H9 (cell line): ENCODE results near the gene JARID2. TPM values are rescaled to one million over a fixed set of nuclear protein-coding genes. Genes with fewer than 3 reads are reported as not detected.

Source experiments
- DNase-seq: peaks from one replicate; pipeline ENCODE4 v3.0.0-alpha.2; 2017
- H2AFZ ChIP-seq: one replicate; pipeline ENCODE4 v1.6.1; 2013; ENCODE audit warnings: mild to moderate bottlenecking, low read length, control low read depth, moderate library complexity
- H2AK5ac ChIP-seq: 2 replicates; pipeline ENCODE4 v1.6.1; 2013; ENCODE audit warnings: low read length, control low read depth, mixed read lengths; ENCODE audit not compliant: insufficient read length
- H2BK120ac ChIP-seq: one replicate; pipeline ENCODE4 v1.6.1; 2013; ENCODE audit warnings: low read depth, mild to moderate bottlenecking, low read length, control low read depth, inconsistent platforms; ENCODE audit not compliant: poor library complexity, severe bottlenecking
- H2BK12ac ChIP-seq: 2 replicates; pipeline ENCODE4 v1.6.1; 2013; ENCODE audit warnings: low read length, control low read depth, mixed read lengths, low read depth; ENCODE audit not compliant: insufficient read length
- H2BK15ac ChIP-seq: 2 replicates; pipeline ENCODE4 v1.6.1; 2013; ENCODE audit warnings: low read depth, low read length, control low read depth
- H2BK20ac ChIP-seq: one replicate; pipeline ENCODE4 v1.6.1; 2013; ENCODE audit warnings: low read depth, mild to moderate bottlenecking, low read length, control low read depth, inconsistent platforms; ENCODE audit not compliant: poor library complexity, severe bottlenecking
- H2BK5ac ChIP-seq: 2 replicates; pipeline ENCODE4 v1.6.1; 2013; ENCODE audit warnings: low read length, control low read depth, mixed read lengths; ENCODE audit not compliant: insufficient read length
- H3K14ac ChIP-seq: 2 replicates; pipeline ENCODE4 v1.6.1; 2013; ENCODE audit warnings: low read length, control low read depth; ENCODE audit not compliant: insufficient read depth
- H3K18ac ChIP-seq: 2 replicates; pipeline ENCODE4 v1.6.1; 2013; ENCODE audit warnings: low read depth, mild to moderate bottlenecking, mixed read lengths, low read length, control low read depth; ENCODE audit not compliant: insufficient read length
- H3K23ac ChIP-seq: 2 replicates; pipeline ENCODE4 v1.6.1; 2013; ENCODE audit warnings: low read length, control low read depth, mixed read lengths, low read depth; ENCODE audit not compliant: insufficient read length
- H3K23me2 ChIP-seq: 2 replicates; pipeline ENCODE4 v1.6.1; 2013; ENCODE audit warnings: low read depth, mild to moderate bottlenecking, mixed read lengths, low read length, control low read depth; ENCODE audit not compliant: insufficient read length, poor library complexity, severe bottlenecking
- H3K27ac ChIP-seq: 2 replicates; pipeline ENCODE4 v1.5.1; 2013; ENCODE audit warnings: low read length, control low read depth, mixed read lengths, low read depth; ENCODE audit not compliant: insufficient read length
- H3K27me3 ChIP-seq: 2 replicates; pipeline ENCODE4 v1.6.1; 2013; ENCODE audit warnings: low read length, control low read depth, inconsistent platforms; ENCODE audit not compliant: insufficient read depth
- H3K4ac ChIP-seq: 2 replicates; pipeline ENCODE4 v1.6.1; 2013; ENCODE audit warnings: low read depth, mild to moderate bottlenecking, control low read depth, inconsistent platforms, low read length, moderate library complexity
- H3K4me1 ChIP-seq: 2 replicates; pipeline ENCODE4 v1.6.1; 2013; ENCODE audit warnings: low read length, control low read depth, inconsistent platforms; ENCODE audit not compliant: insufficient read depth
- H3K4me2 ChIP-seq: 2 replicates; pipeline ENCODE4 v1.6.1; 2013; ENCODE audit warnings: low read length, control low read depth, mixed read lengths; ENCODE audit not compliant: insufficient read length, insufficient read depth
- H3K56ac ChIP-seq: 2 replicates; pipeline ENCODE4 v1.6.1; 2013; ENCODE audit warnings: low read depth, mild to moderate bottlenecking, mixed read lengths, low read length, control low read depth; ENCODE audit not compliant: insufficient read length
- H3K79me1 ChIP-seq: 2 replicates; pipeline ENCODE4 v1.6.1; 2013; ENCODE audit warnings: low read depth, mild to moderate bottlenecking, moderate library complexity, low read length, control low read depth, inconsistent platforms; ENCODE audit not compliant: insufficient read depth, poor library complexity, severe bottlenecking
- H3K79me2 ChIP-seq: 2 replicates; pipeline ENCODE4 v1.6.1; 2013; ENCODE audit warnings: low read length, control low read depth, inconsistent platforms; ENCODE audit not compliant: insufficient read depth
- H3K9ac ChIP-seq: 2 replicates; pipeline ENCODE4 v1.6.1; 2013; ENCODE audit warnings: low read length, control low read depth, mixed read lengths; ENCODE audit not compliant: insufficient read length; ENCODE audit errors: extremely low read depth
- H3K9me3 ChIP-seq: one replicate; pipeline ENCODE4 v1.6.1; 2013; ENCODE audit warnings: low read depth, low read length, inconsistent platforms; ENCODE audit not compliant: control insufficient read depth
- H3T11ph ChIP-seq: one replicate; pipeline ENCODE4 v1.6.1; 2013; ENCODE audit warnings: mild to moderate bottlenecking, low read length, control low read depth, inconsistent platforms
- H4K20me1 ChIP-seq: one replicate; pipeline ENCODE4 v1.6.1; 2013; ENCODE audit not compliant: control insufficient read depth, insufficient read length, insufficient read depth
- H4K5ac ChIP-seq: 2 replicates; pipeline ENCODE4 v1.6.1; 2013; ENCODE audit warnings: low read depth, mild to moderate bottlenecking, mixed read lengths, low read length, control low read depth; ENCODE audit not compliant: insufficient read length
- H4K8ac ChIP-seq: replicated peaks from 2 replicates; pipeline ENCODE4 v1.6.1; 2013; ENCODE audit warnings: low read length, control low read depth, mixed read lengths, low read depth; ENCODE audit not compliant: insufficient read length
- H4K91ac ChIP-seq: 2 replicates; pipeline ENCODE4 v1.6.1; 2013; ENCODE audit warnings: low read depth, mild to moderate bottlenecking, moderate library complexity, mixed read lengths, low read length, control low read depth; ENCODE audit not compliant: insufficient read length
- H3K27ac Mint-ChIP-seq, 3 experiments: 2 replicates in 2 of 3; 3 replicates in 1 of 3; pipeline ENCODE4 v1.8.0; 2020 to 2021; ENCODE audit warnings: mixed read lengths in 3 of 3, mild to moderate bottlenecking in 1 of 3, moderate library complexity in 1 of 3
- H3K27me3 Mint-ChIP-seq: 2 replicates; pipeline ENCODE4 v1.8.0; 2021; ENCODE audit warnings: low read depth, mild to moderate bottlenecking, moderate library complexity, mixed read lengths
- H3K36me3 Mint-ChIP-seq, 3 experiments: 2 replicates in 2 of 3; 3 replicates in 1 of 3; pipeline ENCODE4 v1.8.0; 2020 to 2021; ENCODE audit warnings: low read depth in 3 of 3, mixed read lengths in 3 of 3; ENCODE audit not compliant: insufficient read depth in 1 of 3
- H3K4me1 Mint-ChIP-seq, 2 experiments: 2 replicates each; pipeline ENCODE4 v1.8.0; 2020; ENCODE audit warnings: mixed read lengths in 2 of 2
- H3K4me3 Mint-ChIP-seq, 2 experiments: 2 replicates in 1 of 2; 3 replicates in 1 of 2; pipeline ENCODE4 v1.8.0; 2020 to 2021; ENCODE audit warnings: mild to moderate bottlenecking in 2 of 2, mixed read lengths in 2 of 2, moderate library complexity in 1 of 2
- H3K9me3 Mint-ChIP-seq, 2 experiments: 2 replicates in 1 of 2; 3 replicates in 1 of 2; pipeline ENCODE4 v1.8.0; 2020; ENCODE audit warnings: mild to moderate bottlenecking in 2 of 2, mixed read lengths in 2 of 2, moderate library complexity in 1 of 2
- WGBS: extraction: QIAGEN DNeasy Blood & Tissue Kit; methylation state at CpG from one replicate; pipeline ENCODE4 v1.1.7; 2013; ENCODE audit warnings: missing lambda C conversion rate, low lambda C conversion rate, mixed read lengths; ENCODE audit not compliant: insufficient read length; ENCODE audit errors: extremely low coverage; 5-methylcytosine and 5-hydroxymethylcytosine counted together
- total RNA-seq: library from RNA; stranded (reverse); gene quantifications from 2 replicates; pipeline ENCODE4 v1.2.1, GENCODE V29; 2021
- TF ChIP-seq, protein P1 (sequence below): fragments of 200-600 bp; sonication (generic); conservative IDR thresholded peaks from 3 replicates; pipeline ENCODE4 v1.8.0; 2021; ENCODE audit warnings: antibody characterized with exemption, mild to moderate bottlenecking

JARID2 gene
- total RNA-seq, 1 experiment from 2014 or later = 174 TPM

DNA sequence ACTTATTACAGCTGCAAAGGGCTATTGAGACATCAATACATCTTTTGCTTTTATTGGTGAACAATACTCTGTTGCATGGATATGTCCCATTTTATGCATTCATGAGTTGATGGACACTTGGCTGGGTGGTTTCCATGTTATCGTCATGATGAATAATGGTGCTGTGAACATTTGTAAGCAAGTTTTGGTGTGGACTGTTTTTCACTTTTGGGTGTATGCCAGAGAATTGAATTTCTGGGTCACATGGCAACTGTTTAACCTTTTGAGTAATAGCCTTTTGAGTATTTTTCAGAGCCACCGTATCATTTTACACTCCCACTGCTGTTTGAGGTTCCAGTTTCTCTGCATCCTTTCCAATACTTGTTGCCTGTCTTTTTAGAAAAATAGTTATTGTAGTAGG, 107.0 kb downstream of the JARID2 start:
- no peak overlapping the region for H3K56ac ChIP-seq
- no peak overlapping the region for H3K18ac ChIP-seq
- H3K79me2 ChIP-seq = peaks cover 87% of the 10 kb centered on the region
- H4K5ac ChIP-seq = no peak overlapping the region
- H3K36me3 Mint-ChIP-seq = peaks cover 0 to 13% (median 0%) of the 10 kb centered on the region in 3 experiments; a peak in 3 of 7 replicates
- H2AFZ ChIP-seq = no peak overlapping the region
- H2BK15ac ChIP-seq = no peak overlapping the region
- no peak overlapping the region for H3K14ac ChIP-seq
- H3K27ac Mint-ChIP-seq = no peak overlapping the region
- no peak overlapping the region for H3K4ac ChIP-seq
- no peaks in the 10 kb centered on the region for H3K9me3 Mint-ChIP-seq
- H3K9me3 ChIP-seq = no peaks in the 10 kb centered on the region
- H3K23ac ChIP-seq = no peak overlapping the region
- H3K27ac ChIP-seq = no peak overlapping the region
- no peak overlapping the region for H2AK5ac ChIP-seq
- H2BK20ac ChIP-seq = no peak overlapping the region
- H3K27me3 ChIP-seq = no peaks in the 10 kb centered on the region
- no peak overlapping the region for H2BK120ac ChIP-seq
- no peak overlapping the region; a peak in 1 of 5 replicates for H3K4me3 Mint-ChIP-seq
- H3K9ac ChIP-seq = no peak overlapping the region
- peaks cover 19% of the 10 kb centered on the region; the same call in 1 of the 2 replicates for H3K4me1 ChIP-seq
- H3T11ph ChIP-seq = no peak overlapping the region
- H3K27me3 Mint-ChIP-seq = no peaks in the 10 kb centered on the region
- H2BK5ac ChIP-seq = no peak overlapping the region
- TF ChIP-seq, protein P1, sequence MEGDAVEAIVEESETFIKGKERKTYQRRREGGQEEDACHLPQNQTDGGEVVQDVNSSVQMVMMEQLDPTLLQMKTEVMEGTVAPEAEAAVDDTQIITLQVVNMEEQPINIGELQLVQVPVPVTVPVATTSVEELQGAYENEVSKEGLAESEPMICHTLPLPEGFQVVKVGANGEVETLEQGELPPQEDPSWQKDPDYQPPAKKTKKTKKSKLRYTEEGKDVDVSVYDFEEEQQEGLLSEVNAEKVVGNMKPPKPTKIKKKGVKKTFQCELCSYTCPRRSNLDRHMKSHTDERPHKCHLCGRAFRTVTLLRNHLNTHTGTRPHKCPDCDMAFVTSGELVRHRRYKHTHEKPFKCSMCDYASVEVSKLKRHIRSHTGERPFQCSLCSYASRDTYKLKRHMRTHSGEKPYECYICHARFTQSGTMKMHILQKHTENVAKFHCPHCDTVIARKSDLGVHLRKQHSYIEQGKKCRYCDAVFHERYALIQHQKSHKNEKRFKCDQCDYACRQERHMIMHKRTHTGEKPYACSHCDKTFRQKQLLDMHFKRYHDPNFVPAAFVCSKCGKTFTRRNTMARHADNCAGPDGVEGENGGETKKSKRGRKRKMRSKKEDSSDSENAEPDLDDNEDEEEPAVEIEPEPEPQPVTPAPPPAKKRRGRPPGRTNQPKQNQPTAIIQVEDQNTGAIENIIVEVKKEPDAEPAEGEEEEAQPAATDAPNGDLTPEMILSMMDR = no peak
- peaks cover 2% of the 10 kb centered on the region for H4K20me1 ChIP-seq
- H3K23me2 ChIP-seq = no peaks in the 10 kb centered on the region
- DNase-seq = no peak
- no peak overlapping the region for H2BK12ac ChIP-seq
- WGBS = no CpG with 5 or more reads among the region's 2 CpGs
- no peaks in the 10 kb centered on the region for H3K79me1 ChIP-seq
- no peak overlapping the region for H4K91ac ChIP-seq
- no peak overlapping the region for H3K4me2 ChIP-seq
- peaks cover 80 to 87% of the 10 kb centered on the region in 2 experiments for H3K4me1 Mint-ChIP-seq
- H4K8ac ChIP-seq = no peak overlapping the region
